Endothelial cell of umbilical vein (primary cell): ENCODE data around the gene CPOX. TPM values are rescaled to one million over a fixed set of nuclear protein-coding genes. Genes with fewer than 3 reads are reported as not detected.

ENCODE experiments used
- BruUV-seq: library from RNA; stranded (reverse); fragments of 400-500 nt; replicated peaks from 2 replicates; lab custom pipeline; 2021; lab: Mats Ljungman, UMichigan
- CTCF ChIA-PET: fragments of 300-600, 350-600 bp; sonication (Branson Sonifier 250); formaldehyde crosslinking; loops from one replicate; lab custom pipeline; 2021; ENCODE audit warnings: antibody characterized with exemption, inconsistent platforms; lab: Charles Lee
- POLR2A ChIA-PET: fragments of 300-600, 350-600 bp; sonication (Branson Sonifier 250); formaldehyde crosslinking; loops from one replicate; lab custom pipeline; 2021; ENCODE audit warnings: antibody characterized with exemption, inconsistent platforms; lab: Charles Lee
- DNase-seq: peaks from one replicate; pipeline ENCODE4 v3.0.0-alpha.2; 2011; ENCODE audit warnings: low read depth, low spot score
- FAIRE-seq: peaks from 2 replicates; lab custom pipeline; 2011; peaks lifted over from hg19 to GRCh38; lab: Jason Lieb, UNC
- H2AFZ ChIP-seq: 2 replicates; pipeline ENCODE4 v1.6.0; 2012; ENCODE audit warnings: low read depth, low read length, control low read depth, inconsistent platforms
- H3K27ac ChIP-seq: 2 replicates; pipeline ENCODE4 v1.5.1; 2011; ENCODE audit warnings: low read depth, mild to moderate bottlenecking, control low read depth, low read length, moderate library complexity; ENCODE audit not compliant: insufficient read depth
- H3K27me3 ChIP-seq, 2 experiments: 2 replicates each; pipeline versions ENCODE4 v1.6.0 to v1.6.1; 2011; ENCODE audit warnings: low read length in 2 of 2, mixed read lengths in 1 of 2; ENCODE audit not compliant: control insufficient read depth in 2 of 2, insufficient read depth in 2 of 2
- H3K36me3 ChIP-seq, 2 experiments: 2 replicates in 1 of 2; 3 replicates in 1 of 2; pipeline ENCODE4 v1.5.1; 2011; ENCODE audit warnings: low read length in 2 of 2, mild to moderate bottlenecking in 1 of 2, moderate library complexity in 1 of 2; ENCODE audit not compliant: control insufficient read depth in 2 of 2, insufficient read depth in 2 of 2; ENCODE audit errors: extremely low read depth in 1 of 2
- H3K4me1 ChIP-seq: 3 replicates; pipeline ENCODE4 v1.5.1; 2011; ENCODE audit warnings: mild to moderate bottlenecking, low read length; ENCODE audit not compliant: control insufficient read depth, insufficient read depth; ENCODE audit errors: extremely low read depth
- H3K4me2 ChIP-seq: 2 replicates; pipeline ENCODE4 v1.6.1; 2011; ENCODE audit warnings: low read length, control low read depth, mixed read lengths; ENCODE audit not compliant: insufficient read depth
- H3K4me3 ChIP-seq, 3 experiments: fragments of 200-600 bp in 1 of 3; sonication (generic), shearing (Covaris generic) in 1 of 3; replicated peaks in 1 of 3; 2 replicates each; pipeline ENCODE4 v1.5.1; 2011 to 2016; ENCODE audit warnings: control low read depth in 3 of 3, low read length in 3 of 3, mild to moderate bottlenecking in 2 of 3, inconsistent platforms in 1 of 3, low read depth in 1 of 3, moderate library complexity in 1 of 3; ENCODE audit not compliant: insufficient read depth in 1 of 3
- H3K79me2 ChIP-seq: 2 replicates; pipeline ENCODE4 v1.6.0; 2012; ENCODE audit warnings: low read length, inconsistent platforms; ENCODE audit not compliant: control insufficient read depth, insufficient read depth
- H3K9ac ChIP-seq: replicated peaks from 2 replicates; pipeline ENCODE3; 2011; ENCODE audit warnings: low read length, control low read depth; ENCODE audit not compliant: insufficient read depth; ENCODE audit errors: extremely low read depth
- H3K9me1 ChIP-seq: replicated peaks from 3 replicates; pipeline ENCODE4 v1.6.0; 2011; ENCODE audit warnings: mild to moderate bottlenecking, low read length; ENCODE audit not compliant: control insufficient read depth, insufficient read depth; ENCODE audit errors: extremely low read depth
- H3K9me3 ChIP-seq: replicated peaks from 2 replicates; pipeline ENCODE4 v1.5.1; 2012; ENCODE audit warnings: low read length, inconsistent platforms; ENCODE audit not compliant: control insufficient read depth, insufficient read depth
- H4K20me1 ChIP-seq: replicated peaks from 2 replicates; pipeline ENCODE3; 2011; ENCODE audit warnings: mild to moderate bottlenecking, low read length; ENCODE audit not compliant: control insufficient read depth, insufficient read depth; ENCODE audit errors: extremely low read depth
- EZH2 ChIP-seq: IDR thresholded peaks from 2 replicates; pipeline ENCODE4 v1.6.1; 2012; ENCODE audit warnings: borderline replicate concordance, low read depth, mild to moderate bottlenecking, moderate library complexity, low read length, inconsistent platforms; ENCODE audit not compliant: severe bottlenecking
- FOS ChIP-seq: IDR thresholded peaks from 2 replicates; pipeline ENCODE4 v1.6.1; 2011; ENCODE audit warnings: mild to moderate bottlenecking, low read length, moderate library complexity, borderline replicate concordance; ENCODE audit not compliant: insufficient read depth
- GATA2 ChIP-seq: IDR thresholded peaks from 2 replicates; pipeline ENCODE4 v1.7.0; 2011; ENCODE audit warnings: low read depth, mild to moderate bottlenecking, moderate library complexity, mixed read lengths, low read length; ENCODE audit not compliant: insufficient read length, insufficient read depth
- JUN ChIP-seq: IDR thresholded peaks from 2 replicates; pipeline ENCODE4 v1.6.1; 2011; ENCODE audit warnings: borderline replicate concordance, low read depth; ENCODE audit not compliant: insufficient read length, insufficient read depth
- MYC ChIP-seq: IDR thresholded peaks from one replicate; pipeline ENCODE4 v1.6.1; 2011; ENCODE audit warnings: mild to moderate bottlenecking, low read depth, low read length
- POLR2A ChIP-seq: IDR thresholded peaks from 2 replicates; pipeline ENCODE4 v1.6.1; 2012; ENCODE audit warnings: low read depth, mild to moderate bottlenecking, control low read depth, low read length
- POLR2AphosphoS5 ChIP-seq: IDR thresholded peaks from 2 replicates; pipeline ENCODE4 v1.6.1; 2012; ENCODE audit warnings: low read depth, mild to moderate bottlenecking, control low read depth, low read length, moderate library complexity; ENCODE audit not compliant: insufficient read depth
- dilution Hi-C: fragments of 300-500 bp; cut with MboI; formaldehyde crosslinking; loops from one replicate; pipeline ENCODE4 v1.15.0; 2019; ENCODE audit warnings: low sequenced_read_pairs; ENCODE audit not compliant: extremely low pct_ligation_motif_present
- intact Hi-C: fragments of 100-400 bp; cut with micrococcal nuclease; formaldehyde crosslinking; loops from one replicate; pipeline ENCODE4 v1.10.0; 2022
- polyA plus RNA-seq, 4 experiments: library from polyadenylated mRNA; depleted of rRNA in 3 of 4; stranded (reverse) in 3 of 4; unstranded in 1 of 4; fragments of >200 nt; gene quantifications; 2 replicates each; pipeline versions ENCODE4 v1.2.1 to v1.2.3, GENCODE V29; 2011 to 2012; ENCODE audit warnings: missing spikeins in 1 of 4
- total RNA-seq: library from RNA; stranded (reverse); gene quantifications from 2 replicates; pipeline ENCODE4 v1.2.3, GENCODE V29; 2021
- TF ChIP-seq, protein P1 (sequence below), 2 donors: IDR thresholded peaks; 1 replicate in 1 of 2; 2 replicates in 1 of 2; pipeline ENCODE4 v1.5.1; 2011; ENCODE audit warnings: low read length in 2 of 2, mild to moderate bottlenecking in 2 of 2, moderate library complexity in 2 of 2, control low read depth in 1 of 2, inconsistent platforms in 1 of 2, low read depth in 1 of 2; ENCODE audit not compliant: insufficient read depth in 1 of 2; ENCODE audit errors: extremely low read depth in 1 of 2
- TF ChIP-seq, protein P2 (sequence below): IDR thresholded peaks from 2 replicates; pipeline ENCODE4 v1.6.1; 2011; ENCODE audit not compliant: insufficient read depth, insufficient read length

The CPOX gene
- total and polyA plus RNA-seq, 2 donors (not counting 3 experiments of a cell fraction or from before 2014, with no cell fraction given): 12.3 to 24.5 TPM

- no peak overlapping the region for H3K4me2 ChIP-seq
- TF ChIP-seq, protein P1, sequence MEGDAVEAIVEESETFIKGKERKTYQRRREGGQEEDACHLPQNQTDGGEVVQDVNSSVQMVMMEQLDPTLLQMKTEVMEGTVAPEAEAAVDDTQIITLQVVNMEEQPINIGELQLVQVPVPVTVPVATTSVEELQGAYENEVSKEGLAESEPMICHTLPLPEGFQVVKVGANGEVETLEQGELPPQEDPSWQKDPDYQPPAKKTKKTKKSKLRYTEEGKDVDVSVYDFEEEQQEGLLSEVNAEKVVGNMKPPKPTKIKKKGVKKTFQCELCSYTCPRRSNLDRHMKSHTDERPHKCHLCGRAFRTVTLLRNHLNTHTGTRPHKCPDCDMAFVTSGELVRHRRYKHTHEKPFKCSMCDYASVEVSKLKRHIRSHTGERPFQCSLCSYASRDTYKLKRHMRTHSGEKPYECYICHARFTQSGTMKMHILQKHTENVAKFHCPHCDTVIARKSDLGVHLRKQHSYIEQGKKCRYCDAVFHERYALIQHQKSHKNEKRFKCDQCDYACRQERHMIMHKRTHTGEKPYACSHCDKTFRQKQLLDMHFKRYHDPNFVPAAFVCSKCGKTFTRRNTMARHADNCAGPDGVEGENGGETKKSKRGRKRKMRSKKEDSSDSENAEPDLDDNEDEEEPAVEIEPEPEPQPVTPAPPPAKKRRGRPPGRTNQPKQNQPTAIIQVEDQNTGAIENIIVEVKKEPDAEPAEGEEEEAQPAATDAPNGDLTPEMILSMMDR (IDR thresholded peaks at IDR 0.05; ENCODE audit: extremely low read depth in 1 of 2, insufficient read depth in 1 of 2, low read depth in 1 of 2, low read length in 2 of 2): no peak
- TF ChIP-seq FOS (no peak), MYC (no peak), EZH2 (no peak), JUN (no peak), GATA2 (no peak), POLR2A (no peak), POLR2AphosphoS5 (no peak)
- TF ChIP-seq, protein P2, sequence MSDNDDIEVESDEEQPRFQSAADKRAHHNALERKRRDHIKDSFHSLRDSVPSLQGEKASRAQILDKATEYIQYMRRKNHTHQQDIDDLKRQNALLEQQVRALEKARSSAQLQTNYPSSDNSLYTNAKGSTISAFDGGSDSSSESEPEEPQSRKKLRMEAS: no peak
- H3K9ac ChIP-seq: no peak overlapping the region
- dilution Hi-C loops (no loop called here), intact Hi-C loops (no loop called here)
- H3K79me2 ChIP-seq: no peaks in the 10 kb centered on the region
- H2AFZ ChIP-seq: no peak overlapping the region
- CTCF ChIA-PET: no interaction called here
- no TSS peak for BruUV-seq
- no peaks in the 10 kb centered on the region for H3K4me1 ChIP-seq
- H3K4me3 ChIP-seq: no peak overlapping the region
- H3K27ac ChIP-seq: no peak overlapping the region
- H3K36me3 ChIP-seq: no peaks in the 10 kb centered on the region
- peaks cover 20 to 26% of the 10 kb centered on the region in 2 experiments for H3K27me3 ChIP-seq
- H3K9me1 ChIP-seq: no peaks in the 10 kb centered on the region
- POLR2A ChIA-PET: no interaction called here
- FAIRE-seq: no peak
- H3K9me3 ChIP-seq: no peaks in the 10 kb centered on the region
- no peak for DNase-seq
- H4K20me1 ChIP-seq: no peaks in the 10 kb centered on the region
Observed at GRCh38 chr3:98530676-98531075, 62.7 kb downstream of the CPOX start.
